Panc1 (cell line): ENCODE results near the gene MYL12A.

Experiments used
- CTCF ChIP-seq: fragments of 450-650 bp; IDR thresholded peaks from 2 replicates; pipeline ENCODE4 v1.5.1; 2017; ENCODE audit warnings: mild to moderate bottlenecking
- POLR2AphosphoS5 ChIP-seq: IDR thresholded peaks from 2 replicates; pipeline ENCODE4 v1.6.1; 2012; ENCODE audit warnings: mild to moderate bottlenecking, low read depth, low read length, moderate library complexity
- SIN3A ChIP-seq: IDR thresholded peaks from 2 replicates; pipeline ENCODE4 v1.6.1; 2012; ENCODE audit warnings: low read depth, mild to moderate bottlenecking, low read length, moderate library complexity, borderline replicate concordance; ENCODE audit not compliant: insufficient read depth

- TF ChIP-seq CTCF (no peak), POLR2AphosphoS5 (no peak), SIN3A (no peak)
These were observed 559 bp downstream of the MYL12A start for GRCh38 chr18:3248062-3248657.
